Kidney epithelial cell (primary cell): ENCODE measurements around the gene SLX9. TPM values are rescaled to one million over a fixed set of nuclear protein-coding genes. Genes with fewer than 3 reads are reported as not detected.

Experiments used
- DNase-seq: peaks from one replicate; pipeline ENCODE4 v3.0.0-alpha.2; 2010; ENCODE audit warnings: low read depth
- H3K27me3 ChIP-seq: 2 replicates; pipeline ENCODE4 v1.6.0; 2011; ENCODE audit warnings: low read length; ENCODE audit not compliant: control insufficient read depth, insufficient read depth
- H3K36me3 ChIP-seq: 2 replicates; pipeline ENCODE4 v1.5.1; 2011; ENCODE audit warnings: low read length; ENCODE audit not compliant: control insufficient read depth, insufficient read depth
- H3K4me3 ChIP-seq: 2 replicates; pipeline ENCODE4 v1.5.1; 2011; ENCODE audit warnings: low read depth, mild to moderate bottlenecking, control low read depth, low read length
- CTCF ChIP-seq: IDR thresholded peaks from 2 replicates; pipeline ENCODE4 v1.5.1; 2011; ENCODE audit warnings: mild to moderate bottlenecking, moderate library complexity, low read length, control low read depth, inconsistent platforms; ENCODE audit not compliant: insufficient read depth, poor library complexity, severe bottlenecking
- total RNA-seq: library from RNA; depleted of rRNA; stranded (reverse); fragments of >200 nt; gene quantifications from 2 replicates; pipeline ENCODE4 v1.2.3, GENCODE V29; 2015

The SLX9 gene
- total RNA-seq, 1 donor from 2014 or later, result 38.6 TPM

- DNase-seq, result no peak
- H3K4me3 ChIP-seq, result no peak overlapping the region
- H3K27me3 ChIP-seq, result peaks cover 54% of the 10 kb centered on the region
- H3K36me3 ChIP-seq, result no peaks in the 10 kb centered on the region
- no peak for TF ChIP-seq CTCF
These were observed 43.1 kb upstream of the SLX9 start for GRCh38 chr21:44896561-44897286.

GRCh38 chr21:44897326-44898010, 42.4 kb upstream of the SLX9 start:
- DNase-seq, result no peak
- no peak overlapping the region for H3K4me3 ChIP-seq
- peaks cover 50% of the 10 kb centered on the region for H3K27me3 ChIP-seq
- no peak for TF ChIP-seq CTCF
- no peaks in the 10 kb centered on the region for H3K36me3 ChIP-seq

- Histone ChIP-seq H3K36me3 (no peaks in the 10 kb centered on the region), H3K4me3 (no peak overlapping the region), H3K27me3 (peaks cover 47% of the 10 kb centered on the region)
- DNase-seq, result no peak
- TF ChIP-seq CTCF, result no peak
These were observed 41.8 kb upstream of the SLX9 start for GRCh38 chr21:44898011-44898488.

GRCh38 chr21:44898851-44899767, 40.7 kb upstream of the SLX9 start:
- Histone ChIP-seq H3K4me3 (no peak overlapping the region), H3K27me3 (peaks cover 38% of the 10 kb centered on the region), H3K36me3 (no peaks in the 10 kb centered on the region)
- TF ChIP-seq CTCF, result no peak
- no peak for DNase-seq

GRCh38 chr21:44899768-44900558, 39.9 kb upstream of the SLX9 start:
- no peak overlapping the region for H3K4me3 ChIP-seq
- no peak for DNase-seq
- H3K36me3 ChIP-seq, result no peaks in the 10 kb centered on the region
- no peak for TF ChIP-seq CTCF
- peaks cover 33% of the 10 kb centered on the region for H3K27me3 ChIP-seq
